Epithelial cell of proximal tubule (primary cell): ENCODE results near the gene PUS1. TPM values are rescaled to one million over a fixed set of nuclear protein-coding genes. Genes with fewer than 3 reads are reported as not detected.
"Not testable (repeated sequence)": the region's sequence is repeated elsewhere in the genome, so short reads cannot be mapped to it uniquely, and the experiment has no call there.

ENCODE experiments used
- DNase-seq: peaks from one replicate; pipeline ENCODE4 v3.0.0-alpha.2; 2011; ENCODE audit warnings: low read depth
- H3K4me3 ChIP-seq: 2 replicates; pipeline ENCODE4 v1.5.1; 2011; ENCODE audit warnings: low read depth, mild to moderate bottlenecking, low read length
- CTCF ChIP-seq: conservative IDR thresholded peaks from 2 replicates; pipeline ENCODE4 v1.5.1; 2012; ENCODE audit warnings: low read depth, mild to moderate bottlenecking, low read length
- total RNA-seq: library from RNA; depleted of rRNA; stranded (reverse); fragments of >200 nt; gene quantifications from 2 replicates; pipeline ENCODE4 v1.2.3, GENCODE V29; 2015

Gene PUS1
- total RNA-seq, 1 donor from 2014 or later = 17.1 TPM

- TF ChIP-seq CTCF = peak; percentile 34
- DNase-seq = peak; percentile 13
- H3K4me3 ChIP-seq = peak within 1 kb of the TSS; percentile 97
These were observed 20.5 kb downstream of the PUS1 start, which contains the start of gene EP400 for GRCh38 chr12:131949431-131950181. Gene EP400 (plus strand): TSS chr12:131949942. CDS start chr12:131960620, 10,678 bp downstream.

- no peak for DNase-seq
- TF ChIP-seq CTCF = no peak
These were observed 21.3 kb downstream of the PUS1 start for GRCh38 chr12:131950182-131950913.

GRCh38 chr12:131953810-131954209 lies 24.7 kb downstream of the PUS1 start:
- not testable (repeated sequence) for DNase-seq, H3K4me3 ChIP-seq

More at GRCh38 chr12:131950182-131950913, 21.3 kb downstream of the PUS1 start:
- peak overlapping the region; percentile 97 for H3K4me3 ChIP-seq

- not testable (repeated sequence) for DNase-seq, H3K4me3 ChIP-seq
These were observed 25.4 kb downstream of the PUS1 start for GRCh38 chr12:131954460-131954859.

- no peak overlapping the region for H3K4me3 ChIP-seq
- no peak for TF ChIP-seq CTCF
- DNase-seq = no peak
These were observed 30.0 kb downstream of the PUS1 start for GRCh38 chr12:131959116-131959515.

DNA sequence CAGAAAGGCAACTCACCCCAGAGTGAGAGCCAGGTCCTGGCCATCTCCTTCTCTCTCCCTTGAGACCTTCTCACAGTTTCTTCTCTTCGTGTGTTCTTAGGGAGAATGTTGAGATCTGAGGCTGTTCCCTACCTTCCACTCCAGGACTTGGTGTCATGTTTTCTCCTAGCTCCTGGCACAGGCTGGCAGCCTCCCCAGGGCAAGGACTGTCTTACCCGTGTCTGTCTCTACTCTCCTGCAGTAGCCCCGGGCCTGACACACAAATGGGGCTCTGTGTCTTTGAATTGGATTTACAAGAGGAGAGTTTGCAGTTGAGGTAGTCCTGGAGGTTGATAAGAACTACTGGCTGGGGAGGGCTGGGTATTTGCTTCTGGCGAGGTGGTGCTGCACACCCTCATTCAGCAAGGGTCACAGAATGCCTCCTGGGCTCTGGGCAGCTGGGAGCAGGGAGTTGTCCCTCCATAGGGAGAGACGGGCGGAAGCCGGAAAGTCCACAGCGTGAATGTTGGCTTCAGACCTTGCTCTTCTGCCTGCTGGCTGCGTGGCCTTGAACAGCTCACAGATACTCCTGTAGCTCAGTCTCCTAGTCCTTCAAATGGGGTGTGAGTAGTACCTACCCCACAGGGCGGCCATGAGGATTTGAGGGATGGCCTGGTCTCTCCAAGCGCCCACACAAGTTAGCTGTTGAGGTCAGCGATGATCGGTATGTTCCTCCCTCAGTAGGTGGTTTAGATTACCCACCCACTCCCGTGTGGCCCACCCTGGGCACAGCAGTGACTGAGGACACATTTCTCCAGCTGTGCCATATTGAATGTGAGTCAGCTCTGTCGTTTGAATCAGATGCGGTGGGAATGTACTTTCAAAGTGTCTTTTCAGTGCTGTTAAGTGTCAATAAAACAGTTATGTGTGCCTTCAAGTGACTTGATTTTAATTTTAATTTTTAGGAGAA lies 30.8 kb downstream of the PUS1 start:
- TF ChIP-seq CTCF = no peak
- no peak for DNase-seq
- no peak overlapping the region for H3K4me3 ChIP-seq

GRCh38 chr12:131960590-131961325 lies 31.7 kb downstream of the PUS1 start:
- not testable (repeated sequence) for H3K4me3 ChIP-seq, DNase-seq

- DNase-seq = not testable (repeated sequence)
These were observed 32.3 kb downstream of the PUS1 start for GRCh38 chr12:131961328-131961727.

More at GRCh38 chr12:131961328-131961727, 32.3 kb downstream of the PUS1 start:
- not testable (repeated sequence) for H3K4me3 ChIP-seq
